HG02623 (cell line): ENCODE data around the gene ALDH2.
A peak's percentile ranks its signal among the peaks of the same experiment; 100 is the strongest.
"Not testable (repeated sequence)": the region's sequence is repeated elsewhere in the genome, so short reads cannot be mapped to it uniquely, and the experiment has no call there.

Experiments used
- ATAC-seq: cut with Tn5 transposase; IDR thresholded peaks from one replicate; pipeline ENCODE4 v1.9.1; 2021; ENCODE audit warnings: moderate library complexity; ENCODE audit not compliant: unreplicated experiment

ALDH2 gene

DNA sequence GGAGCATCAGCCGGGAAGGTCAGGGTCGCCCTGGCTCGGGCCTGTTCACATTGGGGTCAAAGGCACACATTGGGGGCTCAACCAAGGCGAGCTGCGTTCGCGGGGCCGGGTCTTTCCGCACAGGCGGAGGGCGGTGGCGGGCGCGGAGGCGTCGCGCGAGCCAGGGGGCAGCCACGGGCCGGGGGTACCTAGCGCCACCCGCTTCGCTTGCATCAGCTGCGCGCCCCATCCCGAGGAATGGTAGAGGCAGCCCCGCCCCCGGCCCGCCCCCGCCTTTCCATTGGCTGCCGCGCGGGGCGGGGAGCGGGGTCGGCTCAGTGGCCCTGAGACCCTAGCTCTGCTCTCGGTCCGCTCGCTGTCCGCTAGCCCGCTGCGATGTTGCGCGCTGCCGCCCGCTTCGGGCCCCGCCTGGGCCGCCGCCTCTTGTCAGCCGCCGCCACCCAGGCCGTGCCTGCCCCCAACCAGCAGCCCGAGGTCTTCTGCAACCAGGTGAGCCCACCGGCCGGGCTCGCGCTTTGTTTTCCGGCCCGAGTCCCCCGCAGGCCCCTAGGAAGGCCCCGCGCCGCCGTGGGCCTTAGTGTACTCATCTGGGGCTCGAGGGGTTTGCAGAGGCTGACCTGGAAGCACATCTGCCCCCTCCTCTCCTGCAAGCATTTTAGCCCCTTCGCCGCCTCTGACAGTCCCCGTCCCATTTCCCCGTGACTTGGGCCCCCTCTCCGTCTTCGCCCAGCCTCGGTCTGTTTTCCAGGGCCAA lies at the start of gene ALDH2:
TSS of gene ALDH2 (plus strand) at position 326 of the 754 bp plus-strand sequence. CDS start at position 376, 50 bp downstream.
- no peak for ATAC-seq

DNA sequence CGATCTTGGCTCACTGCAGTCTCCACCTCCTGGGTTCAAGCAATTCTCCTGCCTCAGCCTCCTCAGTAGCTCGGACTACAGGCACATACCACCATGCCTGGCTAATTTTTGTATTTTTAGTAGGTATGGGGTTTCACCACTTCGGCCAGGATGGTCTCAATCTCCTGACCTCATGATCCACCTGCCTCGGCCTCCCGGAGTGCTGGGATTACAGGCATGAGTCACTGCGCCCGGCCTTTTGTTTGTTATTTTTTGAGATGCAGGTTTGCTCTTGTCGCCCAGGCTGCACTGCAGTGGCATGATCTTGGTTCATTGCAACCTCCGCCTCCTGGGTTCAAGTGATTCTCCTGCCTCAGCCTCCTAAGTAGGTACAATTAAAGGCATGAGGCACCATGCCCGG lies 47.4 kb upstream of the ALDH2 start:
- ATAC-seq = not testable (repeated sequence)

DNA sequence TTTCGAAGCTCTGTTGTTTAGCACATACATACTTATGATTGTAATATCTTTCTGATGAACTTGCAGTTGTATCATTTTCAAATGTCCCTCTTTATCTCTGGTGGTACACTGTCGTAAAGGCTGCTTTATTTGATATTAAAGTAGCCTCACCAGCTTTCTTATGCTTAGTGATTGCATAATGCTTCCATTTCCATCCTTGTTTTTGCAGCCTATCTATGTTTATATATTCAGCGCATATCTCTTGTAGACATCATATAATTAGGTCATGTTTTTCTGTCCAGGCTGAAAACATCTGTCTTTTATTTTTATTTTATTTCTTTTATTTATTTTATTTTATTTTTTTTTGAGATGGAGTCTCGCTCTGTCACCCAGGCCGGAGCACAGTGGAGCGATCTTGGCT lies 46.3 kb upstream of the ALDH2 start:
- ATAC-seq = no peak

DNA sequence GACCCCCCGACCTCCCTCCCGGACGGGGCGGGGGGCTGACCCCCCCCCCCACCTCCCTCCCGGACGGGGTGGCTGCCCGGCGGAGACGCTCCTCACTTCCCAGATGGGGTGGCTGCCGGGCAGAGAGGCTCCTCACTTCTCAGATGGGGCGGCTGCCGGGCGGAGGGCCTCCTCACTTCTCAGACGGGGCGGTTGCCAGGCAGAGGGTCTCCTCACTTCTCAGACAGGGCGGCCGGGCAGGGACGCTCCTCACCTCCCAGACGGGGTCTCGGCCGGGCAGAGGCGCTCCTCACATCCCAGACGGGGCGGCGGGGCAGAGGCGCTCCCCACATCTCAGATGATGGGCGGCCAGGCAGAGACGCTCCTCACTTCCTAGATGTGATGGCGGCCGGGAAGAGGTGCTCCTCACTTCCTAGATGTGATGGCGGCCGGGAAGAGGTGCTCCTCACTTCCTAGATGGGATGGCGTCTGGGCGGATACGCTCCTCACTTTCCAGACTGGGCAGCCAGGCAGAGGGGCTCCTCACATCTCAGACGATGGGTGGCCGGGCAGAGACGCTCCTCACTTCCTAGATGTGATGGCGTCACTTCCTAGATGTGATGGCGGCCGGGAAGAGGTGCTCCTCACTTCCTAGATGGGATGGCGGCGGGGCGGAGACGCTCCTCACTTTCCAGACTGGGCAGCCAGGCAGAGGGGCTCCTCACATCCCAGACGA lies 42.9 kb upstream of the ALDH2 start:
- not testable (repeated sequence) for ATAC-seq

DNA sequence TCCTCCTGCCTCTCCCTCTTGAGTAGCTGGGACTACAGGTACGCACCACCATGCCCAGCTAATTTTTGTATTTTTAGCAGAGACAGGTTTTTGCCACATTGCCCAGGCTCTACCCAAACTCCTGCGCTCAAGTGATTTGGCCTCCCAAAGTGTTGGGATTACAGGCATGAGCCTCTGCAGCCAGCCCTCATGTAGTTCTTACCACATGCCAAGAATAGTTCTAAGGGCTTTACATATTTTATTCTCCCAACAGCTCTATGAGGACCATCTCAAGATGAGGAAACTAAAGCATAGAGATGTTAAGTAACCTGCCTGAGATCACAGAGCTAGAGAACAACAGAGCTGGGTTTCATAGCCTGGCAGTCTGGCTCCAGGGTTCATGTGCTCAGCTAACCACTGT lies 37.9 kb upstream of the ALDH2 start:
- no peak for ATAC-seq

DNA sequence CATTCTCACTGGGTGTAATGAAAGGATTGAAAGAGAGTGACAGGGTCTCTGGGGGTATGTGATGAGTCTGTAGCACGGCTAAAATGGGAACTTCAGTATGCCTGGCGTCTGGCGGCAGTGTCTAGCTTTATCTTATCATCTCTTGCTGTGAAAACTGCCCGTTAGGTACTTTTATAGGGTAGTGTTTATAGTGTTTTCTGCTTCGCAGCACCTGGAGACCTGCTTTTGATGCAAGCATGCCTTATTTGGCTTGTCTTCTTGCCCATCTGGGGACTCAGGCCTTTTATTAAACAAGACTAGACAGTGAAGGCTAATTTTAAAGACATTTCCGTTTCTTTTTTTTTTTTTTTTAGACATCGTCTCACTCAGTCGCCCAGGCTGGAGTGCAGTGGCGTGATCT lies 36.3 kb upstream of the ALDH2 start:
- ATAC-seq = no peak

DNA sequence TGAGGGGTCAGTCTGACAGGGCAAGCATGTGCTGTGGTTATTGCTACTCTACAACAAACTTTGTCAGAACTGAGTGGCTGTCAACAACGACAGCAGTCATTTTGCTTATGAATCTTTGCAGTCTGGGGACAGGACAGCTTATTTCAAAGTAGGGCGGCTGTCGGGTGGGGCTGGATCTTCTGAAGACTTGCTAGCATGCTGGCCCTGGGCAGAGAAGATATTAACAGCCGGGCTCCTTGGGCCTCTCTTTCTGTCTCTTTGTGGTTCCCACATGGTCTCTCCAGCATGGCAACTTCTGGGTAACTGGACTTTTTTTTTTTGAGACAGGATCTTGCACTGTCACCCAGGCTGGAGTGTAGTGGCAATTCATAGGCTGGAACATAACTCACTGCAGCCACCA lies 33.9 kb upstream of the ALDH2 start:
- ATAC-seq = no peak

DNA sequence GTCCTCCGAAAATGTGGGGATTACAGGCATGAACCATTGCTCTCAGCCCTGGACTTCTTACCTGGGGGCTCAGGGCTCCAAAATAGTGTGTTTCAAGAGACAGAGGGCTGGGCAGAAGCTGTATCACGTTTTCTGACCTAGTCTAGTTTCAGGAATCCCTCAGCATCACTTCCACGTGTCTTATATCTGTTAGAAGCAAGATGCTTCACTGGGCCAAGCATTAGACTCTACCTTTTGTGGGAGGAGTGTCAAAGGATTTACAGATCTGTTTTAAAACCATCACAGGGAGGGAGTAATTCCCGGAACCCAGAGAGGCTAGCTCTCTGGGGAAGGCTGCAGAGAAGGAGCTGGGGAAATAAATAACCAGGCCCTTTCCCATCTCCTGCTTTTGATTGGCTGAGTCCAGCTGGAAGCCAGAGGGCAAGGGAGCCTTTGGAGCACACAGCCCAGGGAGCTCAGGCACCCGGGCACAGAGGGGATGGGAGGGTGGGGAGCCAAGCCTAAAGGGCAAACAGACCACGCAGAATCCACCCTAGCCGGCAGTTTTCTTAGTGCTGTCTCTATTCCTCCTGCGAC lies 33.3 kb upstream of the ALDH2 start:
- no peak for ATAC-seq

DNA sequence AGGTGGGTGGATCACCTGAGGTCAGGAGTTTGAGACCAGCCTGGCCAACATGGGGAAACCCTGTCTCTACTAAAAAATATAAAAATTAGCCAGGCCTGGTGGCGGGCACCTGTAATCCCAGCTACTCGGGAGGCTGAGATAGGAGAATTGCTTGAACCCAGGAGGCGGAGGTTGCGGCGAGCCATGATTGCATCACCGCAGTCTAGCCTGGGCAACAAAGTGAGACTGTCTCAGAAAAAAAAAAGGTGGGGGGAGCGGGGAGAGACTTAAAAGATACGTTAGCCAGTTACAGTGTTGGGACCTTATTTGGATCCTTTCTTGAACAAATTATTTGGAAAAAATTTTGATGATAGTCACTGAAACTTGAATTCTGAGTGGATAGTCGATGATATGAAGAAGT lies 27.2 kb upstream of the ALDH2 start:
- ATAC-seq = not testable (repeated sequence)

DNA sequence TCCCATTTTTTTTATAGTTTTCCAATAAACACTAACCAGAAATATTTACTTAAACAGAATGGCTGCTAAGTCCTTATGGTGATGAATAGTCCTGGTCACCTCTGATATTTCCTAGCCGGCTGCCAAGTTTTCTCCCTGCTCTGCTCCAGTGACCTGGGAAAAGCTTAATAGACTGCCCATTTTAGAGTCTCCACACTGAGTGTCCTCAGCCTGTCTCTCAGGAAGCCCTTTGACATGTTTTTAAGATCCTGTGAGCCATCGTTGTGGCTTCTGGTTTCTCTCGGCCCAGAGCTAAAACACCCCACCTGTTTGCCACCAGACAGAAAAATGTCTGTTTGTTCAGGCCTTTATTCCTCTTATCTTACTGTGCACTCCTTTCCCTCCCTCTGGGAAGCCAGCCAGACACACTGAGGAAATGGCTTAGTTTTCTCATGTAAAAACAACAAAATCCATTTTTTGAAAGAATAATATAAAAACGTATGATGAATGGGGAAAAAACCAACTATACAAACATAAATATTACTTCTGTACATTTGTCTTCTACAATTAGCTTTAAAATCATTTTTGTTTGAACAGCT lies 25.4 kb upstream of the ALDH2 start:
- ATAC-seq = no peak

DNA sequence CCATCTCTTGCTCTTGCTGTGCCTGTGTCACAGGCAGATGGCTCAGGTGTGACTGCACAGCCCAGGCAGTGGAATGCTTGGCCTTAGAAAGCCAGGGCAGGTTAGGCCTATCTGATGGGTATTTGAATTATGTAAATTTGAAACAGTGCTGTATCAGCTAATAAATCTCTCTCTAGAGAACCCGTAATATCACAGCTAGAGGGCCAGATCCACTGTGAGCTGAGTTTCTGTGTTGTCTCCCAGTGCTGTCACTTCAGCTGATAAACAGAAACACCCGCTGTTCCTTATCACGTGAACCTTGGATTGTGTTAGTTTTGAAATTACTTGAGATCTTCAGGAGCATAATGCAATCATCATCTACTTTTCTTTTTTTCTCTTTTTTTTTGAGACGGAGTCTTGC lies 21.5 kb upstream of the ALDH2 start:
- no peak for ATAC-seq

DNA sequence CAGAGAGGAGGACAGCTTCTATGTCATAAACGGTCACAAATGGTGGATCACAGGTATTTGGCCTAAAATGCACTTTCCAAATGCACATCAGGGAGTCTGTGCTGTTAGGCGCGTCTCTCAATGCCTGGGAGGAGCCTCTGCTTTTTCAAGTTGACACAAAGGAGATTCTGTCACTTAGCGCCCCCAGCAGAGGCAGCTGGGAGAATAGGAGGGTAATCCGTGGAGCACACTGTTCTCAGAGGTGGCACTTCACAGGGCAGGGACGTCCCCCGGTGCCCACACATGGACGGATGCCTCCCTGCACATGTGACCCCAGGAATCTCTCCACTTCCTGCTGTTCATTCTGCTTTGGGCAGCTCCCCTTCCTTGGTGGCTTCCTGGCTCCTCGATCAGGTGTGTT lies 19.4 kb upstream of the ALDH2 start:
- ATAC-seq = no peak

DNA sequence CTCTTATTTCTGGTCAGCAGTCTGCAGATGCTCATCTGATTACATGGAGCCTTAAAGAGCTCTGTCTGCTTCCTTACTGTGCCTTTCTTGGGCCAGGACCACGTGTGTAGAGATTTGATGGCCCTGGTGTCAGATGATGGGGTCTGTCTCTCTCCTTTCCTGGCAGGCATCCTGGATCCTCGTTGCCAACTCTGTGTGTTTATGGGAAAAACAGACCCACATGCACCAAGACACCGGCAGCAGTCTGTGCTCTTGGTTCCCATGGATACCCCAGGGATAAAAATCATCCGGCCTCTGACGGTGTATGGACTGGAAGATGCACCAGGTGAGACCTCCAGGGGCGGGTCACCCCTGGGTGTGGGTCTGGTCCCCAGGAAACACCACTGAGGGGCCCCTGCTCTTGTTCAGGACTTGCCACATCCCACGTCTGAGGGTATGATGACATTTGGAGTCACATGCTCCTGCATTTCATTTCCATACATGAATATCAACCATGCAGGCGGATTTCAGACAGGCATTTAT lies 18.5 kb upstream of the ALDH2 start:
- ATAC-seq = no peak

DNA sequence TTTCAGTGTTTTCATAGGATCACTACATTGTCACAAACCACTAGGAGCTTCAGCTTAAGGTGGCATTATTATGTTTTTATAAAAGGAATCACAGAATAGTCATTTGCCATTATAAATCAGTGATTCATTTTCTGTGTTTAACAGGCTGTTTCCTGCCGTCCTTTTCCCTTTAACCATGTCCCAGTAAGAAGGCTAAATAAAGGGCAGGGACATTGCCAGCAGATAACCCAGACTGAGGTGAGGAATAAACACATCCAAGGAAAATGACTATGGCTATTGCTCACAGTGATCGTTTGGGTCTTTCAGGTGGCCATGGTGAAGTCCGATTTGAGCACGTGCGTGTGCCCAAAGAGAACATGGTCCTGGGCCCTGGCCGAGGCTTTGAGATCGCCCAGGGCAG lies 17.9 kb upstream of the ALDH2 start:
- ATAC-seq = no peak

DNA sequence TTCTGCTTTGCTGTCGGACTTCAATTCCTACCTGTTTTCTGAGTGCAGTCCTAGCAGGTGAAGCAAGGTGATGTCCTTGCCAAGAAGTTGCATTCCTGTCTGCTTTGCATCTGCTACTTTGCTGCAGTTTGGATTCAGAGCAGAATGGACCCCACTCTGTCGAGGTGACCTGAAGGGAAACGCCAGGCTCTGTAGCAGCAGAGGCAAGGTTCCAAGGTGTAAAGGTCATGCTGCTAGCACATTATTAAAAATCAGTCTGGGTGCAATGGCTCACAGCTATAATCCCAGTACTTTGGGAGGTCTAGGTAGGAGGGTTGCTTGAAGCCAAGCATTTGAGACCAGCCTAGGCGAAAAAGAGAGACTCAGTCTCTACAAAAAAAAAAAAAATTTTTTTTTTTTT lies 17.3 kb upstream of the ALDH2 start:
- ATAC-seq = no peak

DNA sequence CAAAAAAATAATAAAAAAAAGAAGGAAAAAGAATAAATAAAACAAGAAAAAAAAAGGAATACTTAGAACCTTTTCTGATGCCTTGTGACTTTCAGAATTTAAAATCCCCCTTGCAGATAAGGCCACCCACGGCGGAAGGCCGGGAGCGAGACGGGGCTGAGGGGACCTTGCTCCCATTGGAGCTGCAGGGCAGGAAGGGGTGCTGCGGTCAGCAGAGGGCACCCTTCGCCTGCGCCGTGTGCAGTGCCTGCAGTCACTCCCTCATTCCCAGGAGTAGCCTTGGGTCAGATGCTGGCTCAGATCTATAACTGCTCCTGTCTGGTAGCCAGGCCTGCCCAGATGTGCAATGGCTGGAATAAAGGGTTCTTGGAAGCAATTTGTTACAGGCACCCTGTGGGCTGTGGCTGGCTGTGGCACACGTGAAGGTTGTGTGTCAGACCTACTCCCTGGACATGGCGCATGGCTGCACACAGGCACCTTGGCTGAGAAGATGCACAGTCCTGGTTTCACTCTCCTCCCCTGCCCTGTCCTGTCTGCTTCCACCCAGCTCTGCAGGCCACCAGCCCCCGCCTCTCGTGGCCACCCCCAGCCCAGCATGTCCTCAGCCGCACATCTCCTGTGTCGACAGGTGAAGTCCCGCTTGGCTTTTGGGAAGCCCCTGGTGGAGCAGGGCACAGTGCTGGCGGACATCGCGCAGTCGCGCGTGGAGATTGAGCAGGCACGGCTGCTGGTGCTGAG lies 13.4 kb upstream of the ALDH2 start:
- no peak for ATAC-seq

DNA sequence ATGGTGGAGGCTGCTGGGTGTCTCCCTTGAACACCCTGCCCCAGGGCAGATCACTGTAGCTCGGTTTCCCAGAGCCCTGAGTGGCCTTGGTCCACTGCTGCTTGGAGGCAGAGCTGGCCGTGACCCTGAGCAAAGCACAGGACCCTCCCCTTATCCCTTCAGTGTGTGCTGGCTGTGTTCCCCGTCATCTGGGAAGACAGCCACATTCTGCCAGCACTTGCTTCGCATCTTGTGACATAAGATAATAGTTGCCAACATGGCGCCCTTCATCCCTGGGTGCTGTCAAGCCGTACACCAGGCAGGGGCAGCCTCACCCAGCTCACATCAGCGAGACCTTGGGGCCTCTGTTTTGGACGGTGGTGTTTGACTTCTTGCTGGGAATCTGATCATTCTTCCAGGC lies 12.1 kb upstream of the ALDH2 start:
- ATAC-seq = no peak

DNA sequence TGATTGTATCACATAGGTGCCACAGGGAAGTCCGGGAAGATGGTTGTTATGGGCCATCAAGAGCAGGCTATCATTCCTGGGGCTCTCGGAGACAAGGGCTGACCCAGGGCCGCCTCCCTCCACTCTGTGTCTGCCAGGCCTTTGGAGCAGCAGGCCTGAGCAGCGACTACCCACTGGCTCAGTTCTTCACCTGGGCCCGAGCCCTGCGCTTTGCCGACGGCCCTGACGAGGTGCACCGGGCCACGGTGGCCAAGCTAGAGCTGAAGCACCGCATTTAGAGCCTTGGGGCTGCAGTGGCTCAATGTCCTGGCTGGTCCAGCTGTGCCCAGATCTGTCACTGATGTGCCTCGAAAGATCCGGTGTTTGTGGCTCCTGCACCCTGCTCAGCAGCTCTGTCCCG lies 10.5 kb upstream of the ALDH2 start:
- no peak for ATAC-seq

DNA sequence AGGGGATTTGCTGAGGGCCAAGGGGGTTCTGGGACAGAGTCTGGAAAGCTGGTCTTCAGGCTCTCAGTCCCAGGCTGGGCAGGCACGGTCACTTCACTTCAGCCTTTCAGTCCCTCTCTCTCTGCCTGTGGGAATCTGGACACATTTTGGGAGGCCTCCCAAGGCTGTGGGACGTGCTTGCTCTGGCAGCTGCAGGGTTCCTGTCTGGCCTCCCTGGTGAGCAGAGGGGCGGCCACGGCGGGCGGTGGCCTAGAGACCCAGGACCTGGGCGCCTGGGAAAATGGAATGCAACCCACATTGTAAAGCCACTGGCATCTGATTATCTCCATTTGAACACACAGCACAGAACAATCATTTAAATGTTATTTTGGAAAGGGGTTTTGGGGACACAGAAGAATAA lies 10.1 kb upstream of the ALDH2 start:
- no peak for ATAC-seq

DNA sequence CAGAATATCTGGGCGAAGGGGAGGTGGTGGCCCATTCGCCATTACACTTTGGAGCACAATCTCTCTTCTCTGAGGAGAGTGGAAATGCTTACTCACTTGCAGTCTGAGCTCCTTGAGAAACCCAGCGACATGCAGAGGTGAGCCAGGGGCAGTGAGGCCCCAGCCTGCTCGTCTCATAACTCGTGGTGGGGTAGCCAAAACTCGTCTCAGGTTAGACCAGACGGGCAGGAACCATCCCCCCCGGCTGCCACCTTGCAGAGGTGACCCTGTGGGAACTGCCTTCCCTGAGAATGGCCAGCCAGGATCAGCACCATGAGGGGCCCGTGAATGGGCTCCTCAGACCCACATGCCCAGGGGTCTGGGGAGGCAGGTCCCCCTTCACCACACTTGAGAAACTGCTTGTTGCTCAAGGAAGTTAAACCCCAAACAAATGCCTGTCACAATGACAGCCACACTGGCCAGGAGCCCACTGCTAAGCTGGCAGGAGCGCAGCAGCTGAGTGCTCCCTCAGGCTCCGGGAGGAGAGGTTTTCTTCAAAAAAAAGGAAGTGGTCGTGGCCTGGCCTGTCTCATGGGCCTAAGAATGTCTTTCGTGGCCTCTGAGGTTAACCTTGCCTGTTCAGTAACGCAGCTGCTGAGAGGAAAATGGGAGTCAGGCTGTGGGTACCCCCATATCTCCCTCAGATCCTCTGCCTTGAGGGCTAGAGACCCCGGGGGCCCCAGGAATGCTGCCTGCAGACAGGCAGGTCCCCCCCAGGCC lies 9.2 kb upstream of the ALDH2 start:
- peak; percentile 39 for ATAC-seq
